ENCODE results near the gene ERMN.

Gene ERMN

DNA sequence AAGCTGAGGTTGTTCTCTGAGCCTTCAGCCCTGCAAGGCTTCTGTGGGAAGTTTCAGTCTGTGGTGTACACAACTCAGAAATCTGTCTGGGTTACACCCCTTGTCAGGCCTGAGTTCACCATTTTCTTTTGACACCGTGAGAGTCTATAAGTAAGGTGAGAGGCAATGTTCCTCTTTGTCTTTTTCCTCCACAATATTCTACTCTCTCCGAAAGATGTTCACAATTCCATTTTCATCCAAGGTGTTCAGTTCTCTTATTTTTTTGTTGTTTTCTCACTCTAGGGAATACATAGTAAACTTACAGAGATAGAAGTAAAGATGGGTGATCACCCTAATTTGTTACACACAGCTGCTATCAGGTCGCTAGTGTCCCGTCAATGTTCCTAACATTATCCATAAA is 3.2 kb downstream of the ERMN start:
- DNase-seq (ENCODE audit: low spot score in 2 of 2), result no peak
- in situ Hi-C loops (cut with MboI; ENCODE audit: low sequenced_read_pairs), result loop anchor here (25.0 kb wide), 1 partner anchor 690 kb away; no protein-coding TSS in a partner anchor
- H3K4me1 ChIP-seq, result peaks cover 63% of the 10 kb centered on the region
- no peaks in the 10 kb centered on the region for H3K9me3 ChIP-seq
- H3K4me3 ChIP-seq, result no peak overlapping the region
- no peaks in the 10 kb centered on the region for H3K27me3 ChIP-seq (ENCODE audit: low read depth)
- no peaks in the 10 kb centered on the region for H3K36me3 ChIP-seq (replicated peaks)

DNA sequence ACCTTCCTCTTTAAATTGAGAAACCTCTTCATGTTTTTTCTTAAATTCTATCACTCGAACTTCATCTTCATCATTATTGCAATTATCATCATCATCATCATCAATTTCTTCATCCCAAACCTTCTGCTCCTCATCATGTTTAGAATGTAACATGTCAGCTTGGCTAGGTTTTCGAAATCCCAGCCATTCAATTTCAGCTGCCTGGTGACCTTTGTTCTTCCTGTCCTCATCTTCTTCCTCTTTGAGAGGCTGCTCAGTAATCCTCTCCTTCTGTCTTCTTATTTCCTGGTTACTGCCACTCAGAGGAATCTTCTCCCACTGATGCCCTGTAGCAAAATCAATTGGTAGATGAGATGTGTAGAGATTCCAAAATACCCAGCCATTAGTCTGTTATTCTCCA is 4.2 kb downstream of the ERMN start:
- in situ Hi-C loops (cut with MboI; ENCODE audit: low sequenced_read_pairs), result loop anchor here (25.0 kb wide), 1 partner anchor 691 kb away; no protein-coding TSS in a partner anchor
- Histone ChIP-seq H3K9me3 (no peaks in the 10 kb centered on the region), H3K36me3 (replicated peaks) (no peaks in the 10 kb centered on the region), H3K27me3 (ENCODE audit: low read depth) (no peaks in the 10 kb centered on the region), H3K4me3 (no peak overlapping the region), H3K4me1 (peaks cover 53% of the 10 kb centered on the region)
- DNase-seq (ENCODE audit: low spot score in 2 of 2), result no peak

DNA sequence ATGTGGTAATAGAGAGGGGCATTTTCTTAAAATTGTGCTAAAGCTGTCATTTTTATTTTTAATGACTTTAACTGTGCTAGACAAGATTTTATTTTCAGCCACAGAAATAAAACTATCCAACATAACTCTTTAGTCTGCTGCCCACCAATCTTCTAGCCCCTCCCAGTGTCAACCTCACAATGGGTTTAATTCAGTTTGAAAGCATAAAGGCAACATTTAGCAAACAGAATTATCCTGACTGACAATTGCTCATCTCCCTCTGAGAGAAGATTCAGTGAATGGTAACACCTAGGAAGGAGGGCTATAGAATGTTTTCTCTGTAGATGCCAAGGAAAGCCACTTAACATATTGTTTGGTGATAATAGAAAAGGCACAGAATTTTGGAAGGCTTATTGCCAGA is 5.2 kb downstream of the ERMN start:
- in situ Hi-C loops (cut with MboI; ENCODE audit: low sequenced_read_pairs), result loop anchor here (25.0 kb wide), 1 partner anchor 692 kb away; no protein-coding TSS in a partner anchor
- H3K9me3 ChIP-seq, result no peaks in the 10 kb centered on the region
- peaks cover 49% of the 10 kb centered on the region for H3K4me1 ChIP-seq
- no peak for DNase-seq (ENCODE audit: low spot score in 2 of 2)
- no peaks in the 10 kb centered on the region for H3K27me3 ChIP-seq (ENCODE audit: low read depth)
- no peak overlapping the region for H3K4me3 ChIP-seq
- H3K36me3 ChIP-seq (replicated peaks), result no peaks in the 10 kb centered on the region

DNA sequence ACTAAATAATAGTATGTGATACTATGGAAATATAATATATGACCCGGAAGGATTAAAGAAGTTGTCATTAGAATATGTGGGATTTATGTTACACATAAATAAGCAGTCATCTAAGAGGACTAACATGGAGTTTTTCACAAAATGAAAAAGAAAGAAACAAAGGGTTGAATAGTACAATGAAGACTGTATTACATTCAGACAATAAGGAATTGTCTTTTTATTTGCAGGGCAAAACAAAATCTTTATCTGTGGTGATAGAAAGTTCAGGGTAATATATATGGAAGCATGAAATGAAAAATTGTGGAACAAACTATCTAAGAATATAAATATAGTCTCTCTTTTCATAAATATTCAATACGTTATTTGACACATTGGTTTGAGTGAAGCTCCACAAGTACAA is 5.8 kb downstream of the ERMN start:
- DNase-seq (ENCODE audit: low spot score in 2 of 2), result no peak
- in situ Hi-C loops (cut with MboI; ENCODE audit: low sequenced_read_pairs), result loop anchor here (25.0 kb wide), 1 partner anchor 693 kb away; no protein-coding TSS in a partner anchor

DNA sequence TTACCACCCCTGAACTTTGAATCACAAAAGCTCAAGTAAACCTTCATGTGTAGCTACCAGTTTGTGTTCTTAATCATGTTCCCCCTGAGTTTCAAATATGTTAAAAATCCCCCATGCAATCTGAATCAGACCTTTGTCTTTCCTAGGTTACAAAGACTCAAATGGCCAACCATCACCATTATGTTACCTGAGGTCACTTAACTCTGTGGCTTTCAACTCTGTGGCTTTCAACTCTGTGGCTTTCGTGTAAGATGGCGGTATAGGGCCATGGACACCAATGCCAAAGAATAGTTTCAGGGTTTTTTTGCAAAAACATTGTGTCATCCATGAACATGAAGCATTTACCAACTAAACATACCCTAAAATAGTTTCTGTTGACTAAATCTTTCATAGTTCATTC is 6.7 kb downstream of the ERMN start:
- no peak for DNase-seq (ENCODE audit: low spot score in 2 of 2)
- Histone ChIP-seq H3K36me3 (replicated peaks) (no peaks in the 10 kb centered on the region), H3K4me3 (no peak overlapping the region), H3K27me3 (ENCODE audit: low read depth) (no peaks in the 10 kb centered on the region), H3K9me3 (no peaks in the 10 kb centered on the region), H3K4me1 (peaks cover 43% of the 10 kb centered on the region)
- in situ Hi-C loops (cut with MboI; ENCODE audit: low sequenced_read_pairs), result loop anchor here (25.0 kb wide), 1 partner anchor 693 kb away; no protein-coding TSS in a partner anchor

More for the DNA sequence above, 5.8 kb downstream of the ERMN start:
- Histone ChIP-seq H3K4me3 (no peak overlapping the region), H3K36me3 (replicated peaks) (no peaks in the 10 kb centered on the region), H3K27me3 (ENCODE audit: low read depth) (no peaks in the 10 kb centered on the region), H3K4me1 (peaks cover 49% of the 10 kb centered on the region), H3K9me3 (no peaks in the 10 kb centered on the region)

DNA sequence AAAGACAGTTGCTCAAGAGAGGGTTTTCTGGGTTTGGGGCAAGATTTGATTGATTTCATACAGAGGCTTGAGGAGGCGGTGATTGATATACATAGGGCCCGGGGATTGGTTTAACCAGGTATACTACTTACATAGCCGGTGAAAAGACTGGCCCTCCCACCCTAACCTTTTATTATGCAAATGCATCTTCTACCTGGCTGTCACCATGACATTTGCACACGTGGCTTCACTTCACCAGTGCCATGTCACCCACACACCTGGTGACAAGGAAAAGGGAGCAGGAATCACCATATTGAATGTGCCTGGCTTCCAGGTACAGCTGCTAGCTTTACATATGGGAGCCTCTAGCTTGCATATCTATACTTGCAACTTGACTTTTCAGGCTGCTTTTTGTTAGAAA is 9.7 kb downstream of the ERMN start:
- Histone ChIP-seq H3K4me1 (peaks cover 17% of the 10 kb centered on the region), H3K9me3 (no peaks in the 10 kb centered on the region), H3K36me3 (replicated peaks) (no peaks in the 10 kb centered on the region), H3K4me3 (no peak overlapping the region), H3K27me3 (ENCODE audit: low read depth) (no peaks in the 10 kb centered on the region)
- no peak for DNase-seq (ENCODE audit: low spot score in 2 of 2)
- in situ Hi-C loops (cut with MboI; ENCODE audit: low sequenced_read_pairs), result loop anchor here (25.0 kb wide), 1 partner anchor 696 kb away; no protein-coding TSS in a partner anchor

DNA sequence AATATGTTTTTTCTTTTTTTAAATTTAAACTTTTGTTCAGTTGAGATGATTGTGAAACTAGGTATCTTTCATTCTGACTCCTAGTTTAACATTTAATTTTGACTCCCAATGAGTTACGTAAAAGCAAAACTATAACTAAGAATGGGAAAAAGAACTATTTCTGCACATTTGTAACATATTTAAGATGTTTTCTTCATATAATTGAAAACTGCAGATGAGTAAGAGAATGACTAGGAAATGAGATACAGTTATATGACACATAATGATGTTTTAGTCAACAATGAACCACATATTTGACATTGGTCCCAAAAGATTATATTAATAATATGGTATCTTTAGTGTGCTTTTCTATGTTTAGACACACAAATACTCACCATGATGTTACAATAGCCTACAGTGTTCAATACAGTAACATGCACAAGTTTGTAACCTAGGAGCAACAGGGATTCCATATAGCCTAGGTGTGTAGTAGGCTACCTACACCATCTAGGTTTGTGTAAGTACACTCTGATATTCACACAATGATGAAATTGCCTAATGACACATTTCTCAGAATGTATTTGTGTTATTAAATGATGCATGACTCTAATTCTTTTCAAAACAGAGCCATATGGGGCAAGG is 12.6 kb downstream of the ERMN start:
- Histone ChIP-seq H3K9me3 (no peaks in the 10 kb centered on the region), H3K36me3 (replicated peaks) (no peaks in the 10 kb centered on the region), H3K4me3 (no peak overlapping the region), H3K4me1 (no peaks in the 10 kb centered on the region), H3K27me3 (ENCODE audit: low read depth) (no peaks in the 10 kb centered on the region)
- no peak for DNase-seq (ENCODE audit: low spot score in 2 of 2)
- in situ Hi-C loops (cut with MboI; ENCODE audit: low sequenced_read_pairs), result loop anchor here (25.0 kb wide), 1 partner anchor 699 kb away; no protein-coding TSS in a partner anchor

DNA sequence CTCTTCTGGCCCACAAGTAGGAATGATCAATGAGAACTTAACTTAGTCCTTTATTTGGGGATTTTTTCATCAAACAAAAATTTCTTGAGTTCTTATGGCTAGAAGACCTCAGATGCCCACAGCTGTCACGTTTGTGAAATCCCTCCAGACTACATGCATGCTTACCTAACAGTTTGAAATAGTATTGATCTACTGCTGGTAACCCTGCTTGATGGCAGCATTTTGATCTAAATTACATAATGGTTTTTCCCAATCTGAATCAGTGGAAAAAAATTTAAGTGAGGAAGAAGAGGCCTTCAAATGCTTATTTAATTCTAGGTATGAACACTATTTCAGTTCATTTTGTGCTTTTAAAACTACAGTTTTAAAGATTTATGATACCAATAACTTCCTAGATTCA is 13.9 kb downstream of the ERMN start:
- Histone ChIP-seq H3K9me3 (no peaks in the 10 kb centered on the region), H3K27me3 (ENCODE audit: low read depth) (no peaks in the 10 kb centered on the region), H3K4me3 (no peak overlapping the region), H3K36me3 (replicated peaks) (no peaks in the 10 kb centered on the region), H3K4me1 (no peaks in the 10 kb centered on the region)
- no peak for DNase-seq (ENCODE audit: low spot score in 2 of 2)
- in situ Hi-C loops (cut with MboI; ENCODE audit: low sequenced_read_pairs), result loop anchor here (25.0 kb wide), 1 partner anchor 701 kb away; no protein-coding TSS in a partner anchor

DNA sequence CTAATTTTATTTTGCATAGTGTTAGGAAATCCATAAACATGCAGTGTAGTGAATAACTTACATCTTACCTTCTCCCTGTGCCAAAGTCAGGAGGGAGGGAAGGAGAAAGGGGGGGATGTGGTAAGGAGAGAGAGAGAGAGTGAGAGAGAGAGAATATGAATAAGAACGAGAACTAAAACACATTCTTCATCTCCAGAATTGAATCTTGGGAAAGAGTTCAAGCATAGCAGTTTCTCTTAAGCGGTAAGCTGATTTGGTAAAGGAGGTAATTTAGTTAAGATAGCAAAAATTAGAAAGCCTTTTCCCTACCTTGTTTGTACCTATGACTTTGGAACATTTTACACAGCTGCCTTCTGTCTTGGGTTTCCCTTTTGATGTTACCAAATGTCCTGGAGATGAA is 15.7 kb downstream of the ERMN start:
- H3K9me3 ChIP-seq, result no peaks in the 10 kb centered on the region
- H3K27me3 ChIP-seq (ENCODE audit: low read depth), result no peaks in the 10 kb centered on the region
- H3K36me3 ChIP-seq (replicated peaks), result no peaks in the 10 kb centered on the region
- in situ Hi-C loops (cut with MboI; ENCODE audit: low sequenced_read_pairs), result loop anchor here (25.0 kb wide), 1 partner anchor 702 kb away; no protein-coding TSS in a partner anchor
- no peak overlapping the region for H3K4me3 ChIP-seq
- DNase-seq (ENCODE audit: low spot score in 2 of 2), result no peak
- H3K4me1 ChIP-seq, result no peaks in the 10 kb centered on the region

DNA sequence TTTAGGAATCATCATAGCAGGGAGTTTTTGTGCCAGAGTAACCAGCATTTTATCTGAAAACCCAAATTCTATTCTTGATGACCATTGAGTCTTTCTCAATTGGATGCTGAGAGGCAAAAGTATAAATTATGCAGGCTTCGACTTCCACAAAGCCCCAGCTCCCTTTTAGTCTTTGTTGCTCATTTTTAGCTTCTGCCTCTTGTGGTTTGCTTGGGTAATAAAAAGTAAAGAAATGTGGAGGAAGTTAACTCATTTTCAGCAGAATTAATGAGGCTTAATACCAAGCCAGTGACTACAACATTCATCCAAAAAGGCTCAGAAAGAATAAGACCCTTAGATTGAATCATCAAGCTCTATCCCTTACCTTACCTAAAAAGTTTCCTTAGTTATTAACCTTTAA is 18.6 kb downstream of the ERMN start:
- no peaks in the 10 kb centered on the region for H3K4me1 ChIP-seq
- in situ Hi-C loops (cut with MboI; ENCODE audit: low sequenced_read_pairs), result loop anchor here (25.0 kb wide), 1 partner anchor 705 kb away; no protein-coding TSS in a partner anchor
- no peaks in the 10 kb centered on the region for H3K36me3 ChIP-seq (replicated peaks)
- H3K4me3 ChIP-seq, result no peak overlapping the region
- H3K27me3 ChIP-seq (ENCODE audit: low read depth), result no peaks in the 10 kb centered on the region
- no peaks in the 10 kb centered on the region for H3K9me3 ChIP-seq
- peak in 1 of 2 experiments; percentile 49 for DNase-seq (ENCODE audit: low spot score in 2 of 2)

DNA sequence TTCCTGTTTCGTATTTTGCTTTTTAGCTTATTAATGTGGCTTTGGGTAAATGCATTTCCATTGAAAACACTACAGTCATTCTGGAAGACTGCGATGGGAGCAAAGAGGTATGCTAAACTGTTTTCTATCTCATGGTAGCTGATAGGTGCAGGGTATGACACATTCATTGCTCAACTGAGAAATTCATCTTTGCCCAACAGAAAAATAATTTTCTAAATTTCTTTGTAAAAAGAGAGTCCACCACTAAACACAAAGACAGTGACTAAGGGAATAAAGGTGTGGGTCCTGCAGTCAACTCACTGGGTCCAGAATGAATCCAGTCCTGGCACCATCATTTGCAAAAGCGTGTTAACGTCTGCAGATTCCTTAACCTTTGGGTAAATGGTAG is 19.9 kb downstream of the ERMN start:
- Histone ChIP-seq H3K36me3 (replicated peaks) (no peaks in the 10 kb centered on the region), H3K27me3 (ENCODE audit: low read depth) (no peaks in the 10 kb centered on the region)
- in situ Hi-C loops (cut with MboI; ENCODE audit: low sequenced_read_pairs), result loop anchor here (25.0 kb wide), 1 partner anchor 707 kb away; no protein-coding TSS in a partner anchor

DNA sequence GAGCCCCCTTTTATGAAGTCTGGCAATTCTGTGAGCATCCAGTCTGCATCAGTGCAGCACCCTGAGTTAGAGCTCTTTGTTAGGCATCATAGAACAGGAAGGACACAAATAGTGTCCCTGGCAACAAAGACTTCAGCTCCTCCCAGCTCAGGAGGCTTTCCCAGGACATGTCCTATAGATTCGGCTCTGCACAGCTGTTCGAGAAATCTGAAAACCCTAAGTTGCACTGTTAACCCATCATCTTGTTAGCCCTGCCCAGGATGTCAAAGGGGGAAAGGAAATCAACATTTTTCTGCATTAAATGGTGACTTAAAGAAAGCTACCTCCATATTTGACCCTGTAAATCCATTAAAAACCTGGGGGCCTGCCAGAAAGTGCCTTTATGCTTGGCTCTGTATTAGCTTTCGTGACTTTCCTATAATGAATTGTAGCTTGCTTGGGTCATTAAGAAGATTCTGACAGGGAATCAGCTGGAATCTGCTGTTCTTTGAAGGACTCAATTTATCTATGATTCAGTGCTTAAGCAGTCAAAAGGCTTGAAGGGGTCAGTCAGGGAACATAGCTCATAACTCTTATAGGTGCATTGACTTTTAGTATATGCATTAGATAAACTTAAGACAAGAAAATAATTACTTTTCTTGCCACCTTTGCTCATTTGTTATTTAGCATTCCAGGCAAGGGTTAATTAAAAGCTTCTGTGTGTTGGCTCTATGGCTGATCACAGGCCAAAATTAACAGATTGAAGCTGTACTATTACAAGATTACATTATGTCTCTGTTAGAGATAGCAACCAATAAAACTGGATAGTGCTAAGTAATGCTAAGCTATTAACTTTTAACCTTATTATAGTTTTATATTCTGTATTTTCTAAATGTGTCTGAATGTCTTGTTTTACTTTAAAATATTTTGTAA is 20.6 kb downstream of the ERMN start:
- no peaks in the 10 kb centered on the region for H3K27me3 ChIP-seq (ENCODE audit: low read depth)
- no peaks in the 10 kb centered on the region for H3K9me3 ChIP-seq
- no peak for DNase-seq (ENCODE audit: low spot score in 2 of 2)
- in situ Hi-C loops (cut with MboI; ENCODE audit: low sequenced_read_pairs), result loop anchor here (25.0 kb wide), 1 partner anchor 707 kb away; no protein-coding TSS in a partner anchor
- H3K4me1 ChIP-seq, result no peaks in the 10 kb centered on the region
- no peaks in the 10 kb centered on the region for H3K36me3 ChIP-seq (replicated peaks)
- no peak overlapping the region for H3K4me3 ChIP-seq

More for the DNA sequence above, 19.9 kb downstream of the ERMN start:
- Histone ChIP-seq H3K9me3 (no peaks in the 10 kb centered on the region), H3K4me3 (no peak overlapping the region), H3K4me1 (no peaks in the 10 kb centered on the region)
- no peak for DNase-seq (ENCODE audit: low spot score in 2 of 2)

DNA sequence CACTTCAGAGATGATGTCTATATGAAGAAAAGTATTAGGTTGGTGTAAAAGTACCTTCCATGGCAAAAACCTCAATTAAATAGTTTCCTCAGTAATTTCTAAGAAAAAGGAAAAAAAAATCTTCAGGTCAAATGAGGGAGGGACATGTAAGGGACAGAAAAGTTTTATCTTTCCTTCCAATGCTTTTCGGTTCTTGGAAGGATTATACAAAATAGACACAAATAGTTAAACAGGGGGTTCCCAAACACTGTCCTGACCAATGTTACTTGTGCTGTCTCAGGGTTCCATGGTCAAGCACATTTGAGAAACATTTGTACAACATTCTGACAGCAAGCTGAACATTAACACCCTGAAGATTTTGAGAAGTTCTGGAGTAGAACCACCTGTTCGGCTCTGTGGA is 22.0 kb downstream of the ERMN start:
- no peaks in the 10 kb centered on the region for H3K27me3 ChIP-seq (ENCODE audit: low read depth)
- in situ Hi-C loops (cut with MboI; ENCODE audit: low sequenced_read_pairs), result loop anchor here (25.0 kb wide), 1 partner anchor 709 kb away; no protein-coding TSS in a partner anchor
- no peaks in the 10 kb centered on the region for H3K9me3 ChIP-seq
- no peaks in the 10 kb centered on the region for H3K36me3 ChIP-seq (replicated peaks)
- no peaks in the 10 kb centered on the region for H3K4me1 ChIP-seq
- H3K4me3 ChIP-seq, result no peak overlapping the region
- no peak for DNase-seq (ENCODE audit: low spot score in 2 of 2)
